ENCODE measurements around the gene ABCE1.

ABCE1 gene

GRCh38 chr4:145097821-145098674 is at the start of gene ABCE1, which contains the start of gene ANAPC10:
TSS of gene ABCE1 (plus strand) at chr4:145098311. CDS start at chr4:145104413, 6,102 bp downstream.
TSS of gene ANAPC10 (minus strand) at chr4:145098196. CDS start at chr4:145096099, 2,097 bp downstream.
- DNase-seq (ENCODE audit: low read depth, low spot score) = peak; percentile 92

DNA sequence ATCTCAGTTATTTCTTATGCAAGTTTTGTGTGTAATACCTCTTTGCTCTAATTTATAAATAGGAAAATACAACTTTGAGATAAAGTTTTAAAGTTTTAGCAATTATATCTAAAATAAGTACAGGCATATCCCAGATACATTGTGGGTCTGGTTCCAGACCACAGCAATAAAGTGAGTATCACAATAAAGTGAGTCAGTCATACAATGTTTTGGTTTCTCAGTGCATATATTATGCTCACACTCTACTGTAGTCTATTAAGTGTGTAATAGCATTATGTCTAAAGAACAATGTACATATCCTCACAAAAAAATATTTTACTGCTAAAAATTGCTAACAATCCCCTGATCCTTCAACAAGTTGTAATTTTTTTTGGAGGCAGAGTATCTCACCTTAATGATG is 49.3 kb upstream of the ABCE1 start:
- DNase-seq (ENCODE audit: low read depth, low spot score) = no peak

- no peak for DNase-seq (ENCODE audit: low read depth, low spot score)
These were observed 48.9 kb upstream of the ABCE1 start for GRCh38 chr4:145049241-145049640.

DNA sequence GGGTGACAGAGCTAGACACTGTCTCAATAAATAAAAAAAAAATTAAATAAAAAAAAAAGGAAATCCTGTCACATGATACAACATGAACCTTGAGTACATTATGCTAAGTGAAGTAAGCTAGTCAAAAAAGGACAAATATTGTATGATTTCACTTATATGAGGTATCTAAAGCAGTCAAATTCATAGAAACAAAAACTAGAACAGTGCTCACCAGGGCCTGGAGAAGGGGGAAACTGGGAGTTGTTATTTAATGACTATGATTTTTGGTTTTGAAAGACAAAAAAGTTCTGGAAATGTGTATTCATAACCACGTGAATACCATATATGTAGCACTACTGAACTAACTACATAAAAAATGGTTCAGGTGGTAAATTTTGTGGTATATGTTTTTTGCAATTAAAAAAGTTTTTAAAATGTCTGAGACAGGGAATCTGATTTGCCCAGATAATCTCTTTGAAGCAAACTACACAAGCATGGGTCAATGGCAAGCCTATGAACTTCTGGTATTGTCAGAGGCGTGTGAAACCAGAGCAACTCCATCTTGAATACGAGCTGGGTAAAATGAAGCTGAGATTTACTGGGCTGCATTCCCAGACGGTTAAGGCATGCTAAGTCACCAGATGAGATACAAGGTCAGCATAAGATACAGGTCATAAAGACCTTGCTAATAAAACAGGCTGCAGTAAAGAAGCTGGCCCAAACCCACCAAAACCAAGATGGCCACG is 42.4 kb upstream of the ABCE1 start:
- no peak for DNase-seq (ENCODE audit: low read depth, low spot score)

DNA sequence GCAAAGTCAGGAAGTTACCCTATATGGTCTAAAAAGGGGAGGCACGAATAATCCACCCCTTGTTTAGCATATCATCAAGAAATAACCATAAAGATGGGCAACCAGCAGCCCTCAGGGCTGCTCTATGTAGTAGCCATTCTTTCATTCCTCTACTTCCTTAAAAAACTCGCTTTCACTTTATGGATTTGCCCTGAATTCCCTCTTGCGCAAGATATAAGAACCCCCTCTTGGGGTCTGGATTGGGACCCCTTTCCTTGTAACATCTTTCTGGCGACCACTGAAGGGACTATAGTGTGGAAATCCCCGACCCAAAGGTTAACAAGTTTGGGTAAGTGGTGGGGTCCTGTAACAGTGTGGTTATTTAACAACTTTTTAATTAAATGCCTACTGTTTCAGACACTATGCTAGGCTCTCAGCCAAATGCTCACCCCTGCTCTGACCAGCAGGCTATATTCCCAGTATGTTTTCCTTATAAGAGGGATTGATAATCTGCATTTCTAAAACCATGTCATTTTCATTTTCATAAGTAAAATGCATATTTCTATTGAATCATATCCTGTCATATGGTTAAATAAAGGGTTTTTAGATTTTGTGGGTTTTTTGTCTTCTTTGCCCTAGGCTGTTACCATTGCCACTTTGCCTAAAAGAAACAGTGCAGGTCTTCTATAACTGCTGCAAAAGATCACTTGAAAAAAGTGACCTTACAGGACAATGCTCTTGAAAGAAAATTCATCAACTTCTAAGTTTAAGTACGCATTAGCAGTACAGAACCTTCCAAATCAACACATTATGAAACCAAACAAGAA is 41.6 kb upstream of the ABCE1 start:
- no peak for DNase-seq (ENCODE audit: low read depth, low spot score)

DNA sequence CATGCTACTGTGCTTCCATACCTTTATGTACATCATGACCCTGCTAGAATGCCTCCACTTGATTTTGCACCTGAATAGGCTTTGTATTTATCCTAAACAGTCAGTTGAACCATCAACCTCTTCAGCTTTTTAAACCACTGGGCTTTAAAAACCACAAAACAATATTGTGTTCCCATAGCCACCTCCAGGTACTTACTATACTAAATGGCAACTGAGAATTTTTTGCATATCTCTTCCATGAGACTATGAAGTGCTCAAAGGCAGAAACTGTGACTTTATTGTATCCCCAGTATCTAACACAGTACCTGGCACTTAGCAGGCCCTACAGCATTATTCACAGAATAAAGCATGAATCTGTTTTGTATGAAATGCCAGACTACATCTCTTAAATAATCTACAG is 39.9 kb upstream of the ABCE1 start:
- DNase-seq (ENCODE audit: low read depth, low spot score) = no peak

GRCh38 chr4:145061318-145061920 is 36.7 kb upstream of the ABCE1 start:
- DNase-seq (ENCODE audit: low read depth, low spot score) = peak; percentile 40

- DNase-seq (ENCODE audit: low read depth, low spot score) = peak; percentile 20
These were observed 32.0 kb upstream of the ABCE1 start for GRCh38 chr4:145066063-145066501.

DNA sequence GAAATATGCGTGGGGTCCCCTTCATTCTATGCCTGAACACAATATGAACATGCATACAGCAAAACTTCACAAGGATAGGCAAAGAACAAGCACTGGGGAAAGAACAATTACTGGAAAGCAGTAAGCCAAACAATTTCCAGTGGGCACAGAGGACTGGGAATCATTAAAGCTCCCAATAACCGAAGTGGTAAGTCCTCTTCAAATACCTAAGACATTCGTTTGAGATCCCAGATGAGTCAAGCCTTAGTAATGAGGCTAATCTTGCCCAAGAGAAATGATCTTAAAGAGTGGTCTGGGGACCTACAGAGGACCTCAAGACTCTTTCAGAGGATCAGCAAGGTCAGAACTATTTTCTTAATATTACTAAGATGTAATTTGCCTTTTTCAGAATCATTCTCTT is 28.8 kb upstream of the ABCE1 start:
- no peak for DNase-seq (ENCODE audit: low read depth, low spot score)

DNA sequence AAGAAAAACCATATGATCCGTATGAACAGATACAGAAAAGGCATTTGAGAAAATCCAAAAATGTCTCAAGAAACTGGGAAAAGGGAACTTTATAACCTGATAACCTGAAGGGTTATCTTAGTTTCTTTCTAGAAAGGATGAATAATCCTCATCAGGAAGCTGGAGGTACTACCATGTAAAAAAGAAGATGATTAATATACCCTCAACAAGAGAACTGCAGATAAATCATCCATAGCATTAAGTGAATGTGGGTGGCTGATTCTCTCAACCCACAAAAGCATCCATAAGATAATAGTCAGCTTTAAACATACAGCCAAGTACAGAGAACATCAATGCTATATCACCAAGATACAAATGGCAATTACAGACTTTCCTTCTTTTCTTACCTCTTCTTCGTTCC is 26.6 kb upstream of the ABCE1 start:
- DNase-seq (ENCODE audit: low read depth, low spot score) = no peak

DNA sequence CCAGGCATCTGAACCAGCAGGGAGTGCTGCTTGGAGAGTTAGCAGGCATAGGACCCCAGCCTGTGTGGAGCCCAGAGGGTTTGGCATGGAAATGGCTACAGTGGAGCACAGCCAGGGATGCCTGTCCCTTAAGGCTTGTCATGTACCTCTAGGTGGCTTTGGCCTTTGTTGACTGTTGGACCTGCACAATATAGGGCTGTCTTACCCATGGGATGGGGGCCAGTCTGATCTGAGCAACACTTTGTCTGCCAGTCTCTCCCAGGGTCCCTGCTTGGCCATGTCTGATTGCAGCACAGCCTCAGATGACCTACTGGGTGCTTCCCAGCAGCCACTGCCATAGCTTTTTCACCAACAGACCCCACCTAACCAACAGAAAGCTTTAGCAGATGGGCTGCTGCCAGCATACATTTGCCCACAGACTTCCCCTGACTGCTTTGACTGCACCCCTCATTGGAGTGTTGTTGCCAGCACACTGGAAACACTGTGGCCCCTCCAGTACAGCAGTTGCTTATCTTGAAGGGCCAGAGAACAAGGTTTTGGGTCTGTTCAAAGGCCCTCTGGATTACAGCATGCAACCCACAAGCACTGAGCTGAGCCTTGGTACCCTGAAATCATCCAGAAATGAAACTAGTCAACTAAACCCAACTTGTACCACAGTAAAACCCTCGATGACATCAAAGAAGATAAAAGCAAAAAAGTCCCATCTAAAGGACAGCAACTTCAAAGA is 22.2 kb upstream of the ABCE1 start:
- DNase-seq (ENCODE audit: low read depth, low spot score) = no peak

DNA sequence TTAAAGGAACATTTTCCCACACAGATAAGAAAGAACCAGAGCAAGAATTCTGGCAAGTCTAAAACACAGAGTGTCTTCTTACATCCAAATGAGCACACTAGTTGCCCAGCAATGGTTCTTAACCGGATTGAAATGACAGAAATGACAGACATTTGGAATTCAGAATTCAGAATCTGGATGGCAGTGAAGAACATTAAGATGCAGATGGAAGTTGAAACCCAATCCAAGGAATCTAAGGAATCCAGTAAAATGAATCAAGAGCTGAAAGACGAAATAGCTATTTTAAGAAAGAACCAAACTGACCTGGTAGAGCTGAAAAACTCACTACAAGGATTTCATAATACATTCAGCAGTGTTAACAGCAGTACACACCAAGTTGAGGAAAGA is 21.6 kb upstream of the ABCE1 start:
- DNase-seq (ENCODE audit: low read depth, low spot score) = no peak

- no peak for DNase-seq (ENCODE audit: low read depth, low spot score)
These were observed 16.4 kb upstream of the ABCE1 start for GRCh38 chr4:145081756-145082155.

GRCh38 chr4:145083891-145084605 is 14.1 kb upstream of the ABCE1 start:
- no peak for DNase-seq (ENCODE audit: low read depth, low spot score)

GRCh38 chr4:145090380-145090779 is 7.7 kb upstream of the ABCE1 start:
- no peak for DNase-seq (ENCODE audit: low read depth, low spot score)

GRCh38 chr4:145093638-145094037 is 4.5 kb upstream of the ABCE1 start:
- no peak for DNase-seq (ENCODE audit: low read depth, low spot score)

GRCh38 chr4:145097331-145097820 is 735 bp upstream of the ABCE1 start:
- peak; percentile 8 for DNase-seq (ENCODE audit: low read depth, low spot score)

- peak; percentile 10 for DNase-seq (ENCODE audit: low read depth, low spot score)
These were observed 545 bp downstream of the ABCE1 start for GRCh38 chr4:145098675-145099037.

DNA sequence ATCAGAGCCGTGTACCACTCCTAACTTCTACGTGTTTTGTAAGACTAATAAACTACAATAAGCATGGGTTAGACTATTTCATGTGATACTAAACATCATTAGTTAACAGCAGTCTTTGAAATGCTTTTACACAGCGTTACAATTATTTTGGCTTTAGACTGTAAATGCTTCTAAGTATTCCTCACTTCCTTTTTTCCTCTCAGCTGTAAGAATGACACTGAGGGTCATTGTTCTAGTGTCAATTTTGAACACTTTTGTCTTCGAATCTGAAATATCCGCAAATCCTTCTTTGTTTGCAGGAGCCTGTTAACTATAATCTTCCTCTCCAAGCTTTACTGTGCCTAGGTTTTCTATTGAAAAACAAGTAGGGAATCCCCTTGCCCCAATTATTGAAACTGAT is 1.5 kb downstream of the ABCE1 start:
- DNase-seq (ENCODE audit: low read depth, low spot score) = no peak

DNA sequence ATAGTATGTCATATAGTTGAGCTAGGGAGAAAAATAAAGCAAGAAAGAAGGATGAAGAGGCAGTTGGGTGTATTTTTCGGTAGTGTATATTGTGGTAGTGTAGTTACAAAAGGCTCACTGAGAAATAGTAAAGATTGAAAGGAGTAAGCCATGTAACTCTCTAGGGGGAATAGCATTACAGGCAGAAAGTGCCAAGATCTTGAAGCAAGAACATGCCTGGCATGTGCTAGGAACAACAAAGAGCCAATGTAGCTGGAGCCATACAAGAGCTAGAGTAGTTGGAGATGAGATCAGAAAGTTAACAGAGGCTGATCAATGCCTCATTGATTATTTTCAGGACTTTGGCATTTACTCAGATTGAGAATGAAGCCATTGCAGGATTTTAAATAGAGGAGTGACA is 3.0 kb downstream of the ABCE1 start:
- DNase-seq (ENCODE audit: low read depth, low spot score) = no peak
